ENCODE measurements around the gene PANX2.

DNA sequence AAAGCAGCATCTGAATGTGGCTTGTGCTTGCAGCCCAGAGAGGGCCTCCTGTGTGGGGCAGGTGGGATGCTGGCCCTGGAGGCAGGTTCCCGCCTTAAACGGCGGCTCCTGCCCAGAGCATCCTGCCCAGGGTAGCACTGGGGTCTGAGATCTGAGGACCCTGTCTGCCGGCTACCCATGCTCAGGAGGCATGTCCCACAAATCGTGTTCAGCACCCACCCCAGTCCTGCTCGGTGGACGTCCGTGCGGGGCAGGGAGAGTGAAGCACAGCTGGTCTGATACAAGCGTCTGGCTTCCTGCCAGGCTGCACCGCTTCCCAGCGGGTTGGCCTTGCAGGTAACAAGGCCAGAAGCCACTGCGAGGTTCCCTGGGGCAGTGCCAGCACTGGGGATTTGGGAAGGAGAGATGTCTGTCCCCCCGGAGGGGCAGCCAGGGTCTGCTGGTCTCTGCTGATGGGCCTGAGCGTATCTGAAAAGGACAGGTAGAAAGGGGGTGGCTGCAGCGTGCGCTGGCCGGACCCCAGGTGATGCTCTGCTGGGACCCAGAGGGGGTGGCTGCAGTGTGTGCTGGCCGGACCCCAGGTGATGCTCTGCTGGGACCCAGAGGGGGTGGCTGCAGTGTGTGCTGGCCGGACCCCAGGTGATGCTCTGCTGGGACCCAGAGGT lies 18.8 kb downstream of the PANX2 start:
- TF ChIP-seq POLR2A (IDR thresholded peaks at IDR 0.05), result no peak
- TF ChIP-seq, protein P1, sequence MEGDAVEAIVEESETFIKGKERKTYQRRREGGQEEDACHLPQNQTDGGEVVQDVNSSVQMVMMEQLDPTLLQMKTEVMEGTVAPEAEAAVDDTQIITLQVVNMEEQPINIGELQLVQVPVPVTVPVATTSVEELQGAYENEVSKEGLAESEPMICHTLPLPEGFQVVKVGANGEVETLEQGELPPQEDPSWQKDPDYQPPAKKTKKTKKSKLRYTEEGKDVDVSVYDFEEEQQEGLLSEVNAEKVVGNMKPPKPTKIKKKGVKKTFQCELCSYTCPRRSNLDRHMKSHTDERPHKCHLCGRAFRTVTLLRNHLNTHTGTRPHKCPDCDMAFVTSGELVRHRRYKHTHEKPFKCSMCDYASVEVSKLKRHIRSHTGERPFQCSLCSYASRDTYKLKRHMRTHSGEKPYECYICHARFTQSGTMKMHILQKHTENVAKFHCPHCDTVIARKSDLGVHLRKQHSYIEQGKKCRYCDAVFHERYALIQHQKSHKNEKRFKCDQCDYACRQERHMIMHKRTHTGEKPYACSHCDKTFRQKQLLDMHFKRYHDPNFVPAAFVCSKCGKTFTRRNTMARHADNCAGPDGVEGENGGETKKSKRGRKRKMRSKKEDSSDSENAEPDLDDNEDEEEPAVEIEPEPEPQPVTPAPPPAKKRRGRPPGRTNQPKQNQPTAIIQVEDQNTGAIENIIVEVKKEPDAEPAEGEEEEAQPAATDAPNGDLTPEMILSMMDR (IDR thresholded peaks at IDR 0.05), result no peak
